Epithelial cell of esophagus (primary cell): ENCODE data around the gene BTBD6.

Source experiments
- DNase-seq: peaks from one replicate; pipeline ENCODE4 v3.0.0; 2010; ENCODE audit warnings: low read depth
- H3K4me3 ChIP-seq: 2 replicates; pipeline ENCODE4 v1.5.1; 2011; ENCODE audit warnings: mild to moderate bottlenecking, low read length, control low read depth
- CTCF ChIP-seq: IDR thresholded peaks from 2 replicates; pipeline ENCODE4 v1.5.1; 2011; ENCODE audit warnings: low read depth, mild to moderate bottlenecking, low read length, control low read depth, inconsistent platforms; ENCODE audit not compliant: insufficient read depth; ENCODE audit errors: missing control alignments

Gene BTBD6

GRCh38 chr14:105267820-105268548 is 19.7 kb downstream of the BTBD6 start:
- H3K4me3 ChIP-seq = no peak overlapping the region
- no peak for DNase-seq
- peak; percentile 7 for TF ChIP-seq CTCF

- no peak overlapping the region for H3K4me3 ChIP-seq
- no peak for TF ChIP-seq CTCF
- DNase-seq = no peak
Observed at GRCh38 chr14:105268736-105269354, 20.5 kb downstream of the BTBD6 start.

GRCh38 chr14:105269405-105269804 is 21.1 kb downstream of the BTBD6 start:
- TF ChIP-seq CTCF = no peak
- no peak overlapping the region for H3K4me3 ChIP-seq
- DNase-seq = no peak

GRCh38 chr14:105271224-105271890 is 23.0 kb downstream of the BTBD6 start:
- no peak for DNase-seq
- H3K4me3 ChIP-seq = no peak overlapping the region
- no peak for TF ChIP-seq CTCF

GRCh38 chr14:105272623-105273022 is 24.3 kb downstream of the BTBD6 start:
- no peak for TF ChIP-seq CTCF
- H3K4me3 ChIP-seq = no peak overlapping the region
- DNase-seq = no peak

GRCh38 chr14:105273062-105273461 is 24.7 kb downstream of the BTBD6 start:
- no peak for TF ChIP-seq CTCF
- DNase-seq = peak; percentile 69
- no peak overlapping the region for H3K4me3 ChIP-seq
